SK-N-SH (cell line): ENCODE measurements around the gene STX2. TPM values are rescaled to one million over a fixed set of nuclear protein-coding genes. Genes with fewer than 3 reads are reported as not detected.

Experiments used
- CTCF ChIA-PET: fragments of 300-600, 350-600 bp; formaldehyde crosslinking; extraction: SDS; loops from one replicate; lab custom pipeline; 2021; lab: Yijun Ruan, JAX
- POLR2A ChIA-PET: fragments of 350-600 bp; sonication (Branson Sonifier 250); formaldehyde crosslinking; extraction: SDS; loops from one replicate; lab custom pipeline; 2020; ENCODE audit warnings: antibody characterized with exemption, inconsistent platforms; lab: Yijun Ruan, JAX
- DNase-seq: peaks from one replicate; pipeline ENCODE4 v3.0.0; 2012
- H2AFZ ChIP-seq: fragments of 200-600 bp; sonication (generic); 2 replicates; pipeline ENCODE4 v1.8.1; 2016; ENCODE audit warnings: antibody characterized with exemption, mild to moderate bottlenecking, low read depth
- H3F3A ChIP-seq: fragments of 200-600 bp; sonication (generic); replicated peaks from 2 replicates; pipeline ENCODE3; 2016; ENCODE audit warnings: antibody characterized with exemption, mild to moderate bottlenecking; ENCODE audit not compliant: insufficient read depth
- H3K27ac ChIP-seq, 2 experiments: fragments of 200-500 bp in 1 of 2; fragments of 200-600 bp in 1 of 2; sonication (Bioruptor generic) in 1 of 2; sonication (generic), shearing (Covaris generic) in 1 of 2; 2 replicates each; pipeline versions ENCODE4 v1.5.1 to v1.6.1; 2014 to 2016; ENCODE audit warnings: low read depth in 2 of 2, inconsistent platforms in 1 of 2, low read length in 1 of 2, mild to moderate bottlenecking in 1 of 2, mixed read lengths in 1 of 2
- H3K27me3 ChIP-seq: fragments of 200-600 bp; sonication (generic), shearing (Covaris generic); 2 replicates; pipeline ENCODE4 v1.6.1; 2016; ENCODE audit warnings: mixed run types; ENCODE audit not compliant: insufficient read depth
- H3K36me3 ChIP-seq, 2 experiments: fragments of 200-500 bp in 1 of 2; fragments of 200-600 bp in 1 of 2; sonication (Bioruptor generic) in 1 of 2; sonication (generic) in 1 of 2; replicated peaks in 1 of 2; 2 replicates each; pipeline versions ENCODE3 to v1.5.1; 2014 to 2016; ENCODE audit warnings: low read length in 1 of 2, mild to moderate bottlenecking in 1 of 2; ENCODE audit not compliant: insufficient read depth in 2 of 2, control insufficient read depth in 1 of 2
- H3K4me1 ChIP-seq, 2 experiments: fragments of 200-500 bp in 1 of 2; fragments of 200-600 bp in 1 of 2; sonication (Bioruptor generic) in 1 of 2; sonication (generic), shearing (Covaris generic) in 1 of 2; 2 replicates each; pipeline versions ENCODE4 v1.5.1 to v1.6.1; 2014 to 2016; ENCODE audit warnings: low read depth in 1 of 2, low read length in 1 of 2, mixed run types in 1 of 2; ENCODE audit not compliant: insufficient read depth in 2 of 2, control insufficient read depth in 1 of 2
- H3K4me2 ChIP-seq: fragments of 200-600 bp; sonication (generic), shearing (Covaris generic); 2 replicates; pipeline ENCODE4 v1.6.1; 2017; ENCODE audit warnings: mixed run types
- H3K4me3 ChIP-seq, 2 experiments: fragments of 200-500 bp in 1 of 2; fragments of 200-600 bp in 1 of 2; sonication (Bioruptor generic) in 1 of 2; sonication (generic), shearing (Covaris generic) in 1 of 2; 2 replicates each; pipeline versions ENCODE4 v1.5.1 to v1.8.1; 2014 to 2016; ENCODE audit warnings: low read depth in 2 of 2, inconsistent platforms in 1 of 2, low read length in 1 of 2, mild to moderate bottlenecking in 1 of 2, mixed read lengths in 1 of 2, moderate library complexity in 1 of 2
- H3K79me2 ChIP-seq: fragments of 200-600 bp; sonication (generic); 2 replicates; pipeline ENCODE4 v1.8.1; 2017; ENCODE audit warnings: mild to moderate bottlenecking; ENCODE audit not compliant: insufficient read depth
- H3K9ac ChIP-seq: fragments of 200-600 bp; sonication (generic); 2 replicates; pipeline ENCODE4 v1.6.1; 2017; ENCODE audit warnings: mixed run types
- H3K9me2 ChIP-seq: fragments of 200-600 bp; sonication (generic); 2 replicates; pipeline ENCODE4 v1.6.1; 2017; ENCODE audit warnings: mixed run types
- H3K9me3 ChIP-seq: fragments of 200-600 bp; sonication (generic); 2 replicates; pipeline ENCODE4 v1.6.1; 2017; ENCODE audit warnings: mixed run types, mild to moderate bottlenecking, moderate library complexity
- H4K20me1 ChIP-seq: fragments of 200-600 bp; sonication (generic); 2 replicates; pipeline ENCODE4 v1.6.1; 2017; ENCODE audit warnings: mild to moderate bottlenecking, mixed run types; ENCODE audit not compliant: insufficient read depth
- CTCF ChIP-seq: fragments of 200-600 bp; sonication (generic); IDR thresholded peaks from 2 replicates; pipeline ENCODE4 v1.6.1; 2017; ENCODE audit warnings: antibody characterized with exemption, mild to moderate bottlenecking, moderate library complexity
- FOXJ3 ChIP-seq: sonication (generic); formaldehyde crosslinking; IDR thresholded peaks from 2 replicates; pipeline ENCODE4 v1.5.1; 2020; ENCODE audit warnings: mild to moderate bottlenecking, missing genetic modification reagents
- IRF3 ChIP-seq: fragments of 150-350 bp; IDR thresholded peaks from 2 replicates; pipeline ENCODE4 v1.6.1; 2016; ENCODE audit warnings: mild to moderate bottlenecking, low read depth, low read length
- MAX ChIP-seq: IDR thresholded peaks from 2 replicates; pipeline ENCODE4 v1.4.0; 2012; ENCODE audit warnings: low read depth
- MEF2A ChIP-seq: IDR thresholded peaks from 2 replicates; pipeline ENCODE4 v1.4.0; 2012; ENCODE audit warnings: low read depth, borderline replicate concordance
- RAD21 ChIP-seq: IDR thresholded peaks from 2 replicates; pipeline ENCODE4 v1.6.1; 2012; ENCODE audit warnings: mild to moderate bottlenecking, low read length
- RCOR1 ChIP-seq: fragments of 150-350 bp; IDR thresholded peaks from 2 replicates; pipeline ENCODE4 v1.6.1; 2017; ENCODE audit warnings: antibody characterized with exemption, low read length
- RXRA ChIP-seq: IDR thresholded peaks from 2 replicates; pipeline ENCODE4 v1.4.0; 2012; ENCODE audit warnings: low read depth, mild to moderate bottlenecking, borderline replicate concordance
- SIN3A ChIP-seq: IDR thresholded peaks from 2 replicates; pipeline ENCODE4 v1.6.1; 2012; ENCODE audit warnings: low read depth, mild to moderate bottlenecking, low read length, moderate library complexity, borderline replicate concordance
- YY1 ChIP-seq: IDR thresholded peaks from 2 replicates; pipeline ENCODE4 v1.4.0; 2012; ENCODE audit warnings: low read depth, mild to moderate bottlenecking
- WGBS: methylation state at CpG from one replicate; pipeline ENCODE4 v1.1.6; 2017; ENCODE audit warnings: low lambda C conversion rate; 5-methylcytosine and 5-hydroxymethylcytosine counted together
- polyA plus RNA-seq, 3 experiments: library from polyadenylated mRNA; depleted of rRNA; stranded (reverse); fragments of >200 nt; gene quantifications; 2 replicates each; pipeline ENCODE4 v1.2.3, GENCODE V29; 2012
- TF ChIP-seq, protein P1 (sequence below): IDR thresholded peaks from 2 replicates; pipeline ENCODE4 v1.4.0; 2012; ENCODE audit warnings: low read depth, borderline replicate concordance

STX2 gene
- polyA plus RNA-seq, 1 of the 3 experiments (the other 2 are of a cell fraction), result 25.1 TPM

- H3K4me1 ChIP-seq, result no peaks in the 10 kb centered on the region
- TF ChIP-seq, protein P1, sequence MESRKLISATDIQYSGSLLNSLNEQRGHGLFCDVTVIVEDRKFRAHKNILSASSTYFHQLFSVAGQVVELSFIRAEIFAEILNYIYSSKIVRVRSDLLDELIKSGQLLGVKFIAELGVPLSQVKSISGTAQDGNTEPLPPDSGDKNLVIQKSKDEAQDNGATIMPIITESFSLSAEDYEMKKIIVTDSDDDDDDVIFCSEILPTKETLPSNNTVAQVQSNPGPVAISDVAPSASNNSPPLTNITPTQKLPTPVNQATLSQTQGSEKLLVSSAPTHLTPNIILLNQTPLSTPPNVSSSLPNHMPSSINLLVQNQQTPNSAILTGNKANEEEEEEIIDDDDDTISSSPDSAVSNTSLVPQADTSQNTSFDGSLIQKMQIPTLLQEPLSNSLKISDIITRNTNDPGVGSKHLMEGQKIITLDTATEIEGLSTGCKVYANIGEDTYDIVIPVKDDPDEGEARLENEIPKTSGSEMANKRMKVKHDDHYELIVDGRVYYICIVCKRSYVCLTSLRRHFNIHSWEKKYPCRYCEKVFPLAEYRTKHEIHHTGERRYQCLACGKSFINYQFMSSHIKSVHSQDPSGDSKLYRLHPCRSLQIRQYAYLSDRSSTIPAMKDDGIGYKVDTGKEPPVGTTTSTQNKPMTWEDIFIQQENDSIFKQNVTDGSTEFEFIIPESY, result no peak
- TF ChIP-seq RAD21 (no peak), IRF3 (no peak), MEF2A (no peak), CTCF (no peak), FOXJ3 (CRISPR knock-in tag) (no peak), RXRA (no peak), SIN3A (no peak), MAX (no peak), RCOR1 (no peak), YY1 (no peak)
- no peak overlapping the region for H3K27ac ChIP-seq
- peaks cover 20 to 33% of the 10 kb centered on the region in 2 experiments for H3K36me3 ChIP-seq
- H3K4me3 ChIP-seq, result no peak overlapping the region
- ChIA-PET CTCF (interaction anchor here (1.6 kb wide), 1 partner anchor 129 kb away, joined by 4 read pairs; no protein-coding TSS in a partner anchor), POLR2A (no interaction called here)
- no peak overlapping the region for H2AFZ ChIP-seq
- WGBS, result 98% methylated on average over 30 of the region's 35 CpGs
- no peak overlapping the region for H3K9ac ChIP-seq
- DNase-seq, result no peak
- H3K4me2 ChIP-seq, result no peak overlapping the region
- no peaks in the 10 kb centered on the region for H3K79me2 ChIP-seq
- H3K9me3 ChIP-seq, result peaks cover 8% of the 10 kb centered on the region; the same call in 1 of the 2 replicates
- no peaks in the 10 kb centered on the region for H3F3A ChIP-seq
- H3K9me2 ChIP-seq, result no peaks in the 10 kb centered on the region
- no peaks in the 10 kb centered on the region for H3K27me3 ChIP-seq
- no peaks in the 10 kb centered on the region for H4K20me1 ChIP-seq
Observed at GRCh38 chr12:130787445-130788410, 51.3 kb downstream of the STX2 start.
